Measurements from ENCODE around the gene RYR3.

The RYR3 gene

DNA sequence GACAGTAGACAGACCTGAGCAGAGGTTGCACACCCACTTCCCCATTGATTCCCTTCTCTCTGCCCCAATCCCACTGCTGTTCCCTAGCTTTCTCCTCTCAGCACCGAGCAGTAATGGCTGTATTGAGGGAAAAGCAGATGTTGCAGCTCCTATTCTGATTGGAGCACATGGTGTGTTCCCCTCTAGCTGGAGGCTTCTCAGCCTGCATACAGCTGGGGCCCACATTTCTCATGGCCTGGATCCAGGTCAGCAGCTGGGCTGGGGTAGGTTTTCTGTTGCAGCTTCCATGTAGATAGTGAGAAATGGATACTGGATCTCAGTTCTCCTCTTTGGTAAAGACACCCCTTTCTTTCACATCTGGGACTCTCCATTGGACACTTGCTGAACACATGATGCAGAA, 50.1 kb downstream of the RYR3 start:
- H2AFZ ChIP-seq (ENCODE audit: low read length): no peak overlapping the region
- H3K9me3 ChIP-seq (ENCODE audit: insufficient read depth, low read depth, low read length): no peaks in the 10 kb centered on the region
- no peaks in the 10 kb centered on the region for H3K4me1 ChIP-seq (ENCODE audit: insufficient read depth, low read length, poor library complexity, severe bottlenecking)
- no peaks in the 10 kb centered on the region for H3K36me3 ChIP-seq (ENCODE audit: insufficient read depth, low read length)
- H3K9me2 ChIP-seq (replicated peaks; ENCODE audit: low read depth, low read length): no peaks in the 10 kb centered on the region
- no peak overlapping the region for H3K4me3 ChIP-seq (ENCODE audit: low read length, poor library complexity, severe bottlenecking)
- H4K20me1 ChIP-seq (ENCODE audit: insufficient read depth, low read length, poor library complexity, severe bottlenecking): no peaks in the 10 kb centered on the region
- TF ChIP-seq, protein P1, sequence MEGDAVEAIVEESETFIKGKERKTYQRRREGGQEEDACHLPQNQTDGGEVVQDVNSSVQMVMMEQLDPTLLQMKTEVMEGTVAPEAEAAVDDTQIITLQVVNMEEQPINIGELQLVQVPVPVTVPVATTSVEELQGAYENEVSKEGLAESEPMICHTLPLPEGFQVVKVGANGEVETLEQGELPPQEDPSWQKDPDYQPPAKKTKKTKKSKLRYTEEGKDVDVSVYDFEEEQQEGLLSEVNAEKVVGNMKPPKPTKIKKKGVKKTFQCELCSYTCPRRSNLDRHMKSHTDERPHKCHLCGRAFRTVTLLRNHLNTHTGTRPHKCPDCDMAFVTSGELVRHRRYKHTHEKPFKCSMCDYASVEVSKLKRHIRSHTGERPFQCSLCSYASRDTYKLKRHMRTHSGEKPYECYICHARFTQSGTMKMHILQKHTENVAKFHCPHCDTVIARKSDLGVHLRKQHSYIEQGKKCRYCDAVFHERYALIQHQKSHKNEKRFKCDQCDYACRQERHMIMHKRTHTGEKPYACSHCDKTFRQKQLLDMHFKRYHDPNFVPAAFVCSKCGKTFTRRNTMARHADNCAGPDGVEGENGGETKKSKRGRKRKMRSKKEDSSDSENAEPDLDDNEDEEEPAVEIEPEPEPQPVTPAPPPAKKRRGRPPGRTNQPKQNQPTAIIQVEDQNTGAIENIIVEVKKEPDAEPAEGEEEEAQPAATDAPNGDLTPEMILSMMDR (conservative IDR thresholded peaks at IDR 0.05; ENCODE audit: low read length): no peak
- TF ChIP-seq EZH2phosphoT487 (IDR thresholded peaks at IDR 0.05; ENCODE audit: borderline replicate concordance): no peak
- H3K9ac ChIP-seq (ENCODE audit: low read depth, low read length, poor library complexity, severe bottlenecking): no peak overlapping the region
- no peaks in the 10 kb centered on the region for H3K27me3 ChIP-seq (ENCODE audit: insufficient read depth, low read length, poor library complexity, severe bottlenecking)
- H3K79me2 ChIP-seq (ENCODE audit: insufficient read depth, low read length): no peaks in the 10 kb centered on the region
- H3F3A ChIP-seq (ENCODE audit: low read depth): no peaks in the 10 kb centered on the region
- H3K4me2 ChIP-seq (ENCODE audit: low read depth, low read length, poor library complexity, severe bottlenecking): no peak overlapping the region

DNA sequence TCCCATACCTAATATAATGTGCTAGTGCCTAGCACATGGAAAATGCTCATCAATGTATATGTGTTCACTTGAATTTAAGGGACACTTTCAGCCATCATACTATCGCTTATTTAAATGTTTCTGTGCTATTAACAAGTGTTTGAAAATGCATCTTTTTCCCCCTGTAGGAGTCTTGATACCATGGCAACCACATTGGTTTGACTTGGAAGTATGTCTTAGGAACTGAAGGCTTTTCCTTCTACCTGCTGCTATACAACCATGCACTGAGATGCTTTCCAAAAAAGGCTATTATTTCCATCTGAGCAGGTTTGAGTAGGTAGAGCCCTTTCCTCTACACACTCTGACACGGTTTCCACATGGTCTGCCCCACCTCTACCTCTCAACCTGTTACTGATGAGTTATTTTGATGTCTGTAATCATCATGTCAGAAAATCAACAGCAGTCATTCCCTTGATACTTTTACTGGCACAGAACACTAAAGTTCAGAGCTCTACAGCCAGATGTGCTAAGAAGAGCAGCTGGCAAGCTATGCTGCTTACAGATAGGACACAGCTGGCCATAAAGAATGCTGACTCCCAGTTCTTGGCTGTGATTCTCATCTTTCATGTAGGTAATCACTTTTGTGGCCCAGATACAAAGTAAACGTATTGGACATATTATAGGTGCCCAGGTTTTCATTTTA, 59.3 kb downstream of the RYR3 start:
- H3K27me3 ChIP-seq (ENCODE audit: insufficient read depth, low read length, poor library complexity, severe bottlenecking): no peaks in the 10 kb centered on the region

DNA sequence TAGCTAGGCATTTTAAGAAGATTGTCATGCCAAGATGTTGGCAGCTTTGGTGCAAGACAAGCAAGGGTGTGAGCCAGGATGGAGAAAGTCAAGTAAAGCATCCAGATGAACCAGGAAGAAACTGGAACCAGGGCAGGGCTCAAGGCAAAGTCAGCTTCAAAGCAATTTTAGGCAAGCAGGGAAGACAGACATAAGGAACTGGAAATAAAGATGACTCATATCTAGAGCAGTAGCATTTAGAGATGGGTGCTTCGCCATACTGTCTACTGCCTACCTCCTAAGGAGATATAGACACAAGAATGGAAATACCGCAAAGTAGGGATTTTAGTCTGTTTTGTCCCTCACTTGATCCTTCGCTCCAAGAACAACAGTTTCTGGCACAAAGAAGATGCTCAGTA, 59.9 kb downstream of the RYR3 start:
- Histone ChIP-seq H3K4me2 (ENCODE audit: low read depth, low read length, poor library complexity, severe bottlenecking) (no peak overlapping the region), H2AFZ (ENCODE audit: low read length) (no peak overlapping the region), H4K20me1 (ENCODE audit: insufficient read depth, low read length, poor library complexity, severe bottlenecking) (no peaks in the 10 kb centered on the region), H3F3A (ENCODE audit: low read depth) (no peaks in the 10 kb centered on the region), H3K27me3 (ENCODE audit: insufficient read depth, low read length, poor library complexity, severe bottlenecking) (no peaks in the 10 kb centered on the region), H3K9me2 (replicated peaks; ENCODE audit: low read depth, low read length) (no peaks in the 10 kb centered on the region), H3K36me3 (ENCODE audit: insufficient read depth, low read length) (no peaks in the 10 kb centered on the region), H3K4me3 (ENCODE audit: low read length, poor library complexity, severe bottlenecking) (no peak overlapping the region), H3K9me3 (ENCODE audit: insufficient read depth, low read depth, low read length) (no peaks in the 10 kb centered on the region), H3K4me1 (ENCODE audit: insufficient read depth, low read length, poor library complexity, severe bottlenecking) (no peaks in the 10 kb centered on the region), H3K9ac (ENCODE audit: low read depth, low read length, poor library complexity, severe bottlenecking) (no peak overlapping the region), H3K79me2 (ENCODE audit: insufficient read depth, low read length) (no peaks in the 10 kb centered on the region)
- no peak for TF ChIP-seq EZH2phosphoT487 (IDR thresholded peaks at IDR 0.05; ENCODE audit: borderline replicate concordance)
- TF ChIP-seq, protein P1 (conservative IDR thresholded peaks at IDR 0.05; ENCODE audit: low read length): no peak

More for the DNA sequence above, 59.3 kb downstream of the RYR3 start:
- H3K79me2 ChIP-seq (ENCODE audit: insufficient read depth, low read length): no peaks in the 10 kb centered on the region
- H3K9me2 ChIP-seq (replicated peaks; ENCODE audit: low read depth, low read length): no peaks in the 10 kb centered on the region
- no peak overlapping the region for H3K4me3 ChIP-seq (ENCODE audit: low read length, poor library complexity, severe bottlenecking)
- H2AFZ ChIP-seq (ENCODE audit: low read length): no peak overlapping the region
- H3F3A ChIP-seq (ENCODE audit: low read depth): no peaks in the 10 kb centered on the region
- no peak overlapping the region for H3K9ac ChIP-seq (ENCODE audit: low read depth, low read length, poor library complexity, severe bottlenecking)
- no peaks in the 10 kb centered on the region for H3K4me1 ChIP-seq (ENCODE audit: insufficient read depth, low read length, poor library complexity, severe bottlenecking)
- no peak for TF ChIP-seq EZH2phosphoT487 (IDR thresholded peaks at IDR 0.05; ENCODE audit: borderline replicate concordance)
- TF ChIP-seq, protein P1 (conservative IDR thresholded peaks at IDR 0.05; ENCODE audit: low read length): no peak
- no peaks in the 10 kb centered on the region for H3K9me3 ChIP-seq (ENCODE audit: insufficient read depth, low read depth, low read length)
- H3K4me2 ChIP-seq (ENCODE audit: low read depth, low read length, poor library complexity, severe bottlenecking): no peak overlapping the region
- H4K20me1 ChIP-seq (ENCODE audit: insufficient read depth, low read length, poor library complexity, severe bottlenecking): no peaks in the 10 kb centered on the region
- no peaks in the 10 kb centered on the region for H3K36me3 ChIP-seq (ENCODE audit: insufficient read depth, low read length)
